GM21423 (cell line): ENCODE measurements around the gene ZNF385B.
"Not testable (repeated sequence)": the region's sequence is repeated elsewhere in the genome, so short reads cannot be mapped to it uniquely, and the experiment has no call there.

Source experiments
- ATAC-seq: cut with Tn5 transposase; IDR thresholded peaks from one replicate; pipeline ENCODE4 v1.9.1; 2021; ENCODE audit warnings: mild to moderate bottlenecking, moderate library complexity; ENCODE audit not compliant: unreplicated experiment

The ZNF385B gene

DNA sequence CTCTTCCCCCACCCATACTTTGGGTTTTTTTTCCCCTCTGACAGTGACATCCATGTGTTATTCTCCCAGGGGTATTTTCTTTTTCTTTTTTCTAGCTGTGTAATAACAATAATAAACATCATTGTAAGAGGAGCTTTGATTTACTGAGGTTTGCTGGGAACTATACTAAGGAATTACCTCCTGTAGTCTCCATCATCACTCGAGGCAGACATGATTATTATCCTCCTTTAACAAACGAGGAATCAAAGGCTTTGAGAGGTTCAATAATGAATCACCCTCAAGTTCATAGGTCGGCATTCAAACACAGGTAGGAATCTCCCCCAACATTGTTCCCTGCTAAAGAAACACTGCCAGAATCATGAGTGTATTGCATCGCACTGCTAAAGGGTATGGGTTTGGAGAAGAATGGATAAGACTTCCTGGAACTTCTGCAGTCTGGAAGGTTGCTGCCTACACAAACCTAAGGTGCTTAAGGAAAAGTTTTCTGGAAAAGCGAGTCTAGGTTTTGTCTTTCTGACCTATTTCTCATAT lies 336.5 kb downstream of the ZNF385B start:
- no peak for ATAC-seq

DNA sequence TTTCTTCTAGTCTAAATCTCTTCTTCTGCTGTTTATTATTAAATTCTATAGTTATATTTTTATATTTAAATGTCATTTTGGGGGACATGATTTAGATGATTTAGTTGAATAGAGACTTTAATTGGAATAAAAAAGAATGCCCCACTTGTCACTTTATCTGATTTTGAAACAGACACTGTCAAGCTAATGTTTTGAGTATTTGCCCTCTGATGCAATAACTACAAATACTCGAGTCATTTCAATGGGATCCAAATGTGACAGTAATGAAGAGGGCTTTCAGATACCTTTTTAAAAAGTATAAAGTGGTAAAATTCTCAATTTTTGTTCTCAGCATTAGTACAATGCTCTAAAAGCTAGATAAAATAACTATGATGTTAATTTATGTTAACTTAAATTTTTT lies 339.5 kb downstream of the ZNF385B start:
- no peak for ATAC-seq

GRCh38 chr2:179518830-179519229 lies 342.6 kb downstream of the ZNF385B start:
- ATAC-seq, result no peak

GRCh38 chr2:179513181-179513580 lies 348.2 kb downstream of the ZNF385B start:
- no peak for ATAC-seq

- no peak for ATAC-seq
Measured at GRCh38 chr2:179512281-179513035, 349.0 kb downstream of the ZNF385B start.

DNA sequence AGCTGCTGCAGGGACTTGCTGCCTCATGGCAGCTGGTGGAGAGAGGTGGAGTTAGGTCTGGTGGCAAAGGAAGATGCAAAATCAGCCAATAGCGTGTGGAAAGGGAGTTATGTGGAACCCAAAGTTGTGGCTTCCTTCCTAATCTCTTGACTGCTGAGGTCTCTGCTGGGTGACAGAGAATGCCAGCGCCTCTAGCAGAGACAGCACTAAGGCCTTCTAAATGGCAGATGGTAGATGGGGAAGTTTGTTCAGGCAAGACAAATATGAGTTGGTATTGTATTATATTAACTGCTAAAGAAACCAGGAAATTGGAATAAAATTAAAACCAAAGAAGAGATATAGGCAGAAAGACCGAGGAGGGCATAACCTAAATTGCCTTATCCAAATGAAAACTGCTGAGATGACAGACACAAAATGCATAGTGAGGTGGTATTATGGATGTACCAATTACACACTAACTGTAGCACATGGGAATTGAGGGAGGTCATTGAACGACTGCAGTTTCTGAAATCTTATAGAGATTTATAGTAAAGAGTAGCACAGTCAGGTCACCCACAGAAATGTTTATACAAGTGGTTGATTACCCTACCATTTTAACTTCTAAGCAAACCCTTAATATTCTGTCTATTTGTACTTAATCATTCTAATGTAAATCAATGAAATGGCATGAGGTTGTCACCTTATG lies 350.2 kb downstream of the ZNF385B start:
- no peak for ATAC-seq

DNA sequence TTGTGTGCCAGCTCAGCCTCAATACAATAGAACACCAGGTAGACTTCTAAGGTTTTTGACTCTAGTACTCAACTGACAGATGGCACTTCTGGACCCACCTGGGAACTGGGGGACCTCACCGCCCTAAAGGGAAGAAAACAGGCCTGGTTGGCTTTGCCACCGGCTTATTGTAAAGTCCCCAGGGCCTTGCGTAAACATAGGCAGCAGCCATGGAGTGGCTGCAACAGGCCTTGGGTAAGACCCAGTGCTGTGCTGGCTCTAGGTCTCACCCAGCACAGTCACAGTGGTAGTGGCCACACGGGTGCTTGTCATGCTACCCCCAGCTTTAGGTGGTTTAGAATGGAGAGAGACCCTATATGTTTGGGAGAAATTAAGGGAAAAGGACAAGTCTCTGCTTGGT lies 366.1 kb downstream of the ZNF385B start:
- no peak for ATAC-seq

DNA sequence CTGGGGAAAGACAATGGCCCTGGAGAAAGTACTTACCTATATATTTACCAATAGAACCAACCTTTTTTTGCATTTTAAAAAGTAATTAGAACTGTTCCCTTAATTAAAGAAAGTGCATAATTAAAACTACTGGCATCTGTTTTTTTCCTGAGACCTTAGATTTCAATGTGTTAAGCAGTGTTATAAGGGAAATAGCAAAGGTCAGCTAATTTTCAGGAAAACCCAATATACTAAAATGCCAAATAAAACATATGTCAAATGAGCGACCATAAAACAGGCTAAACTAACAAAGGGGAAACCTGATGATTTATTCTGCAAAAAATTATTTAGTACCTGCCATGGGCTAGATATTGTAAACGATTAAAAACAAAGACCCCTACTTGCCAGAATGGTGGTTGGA lies 372.8 kb downstream of the ZNF385B start:
- ATAC-seq, result no peak

DNA sequence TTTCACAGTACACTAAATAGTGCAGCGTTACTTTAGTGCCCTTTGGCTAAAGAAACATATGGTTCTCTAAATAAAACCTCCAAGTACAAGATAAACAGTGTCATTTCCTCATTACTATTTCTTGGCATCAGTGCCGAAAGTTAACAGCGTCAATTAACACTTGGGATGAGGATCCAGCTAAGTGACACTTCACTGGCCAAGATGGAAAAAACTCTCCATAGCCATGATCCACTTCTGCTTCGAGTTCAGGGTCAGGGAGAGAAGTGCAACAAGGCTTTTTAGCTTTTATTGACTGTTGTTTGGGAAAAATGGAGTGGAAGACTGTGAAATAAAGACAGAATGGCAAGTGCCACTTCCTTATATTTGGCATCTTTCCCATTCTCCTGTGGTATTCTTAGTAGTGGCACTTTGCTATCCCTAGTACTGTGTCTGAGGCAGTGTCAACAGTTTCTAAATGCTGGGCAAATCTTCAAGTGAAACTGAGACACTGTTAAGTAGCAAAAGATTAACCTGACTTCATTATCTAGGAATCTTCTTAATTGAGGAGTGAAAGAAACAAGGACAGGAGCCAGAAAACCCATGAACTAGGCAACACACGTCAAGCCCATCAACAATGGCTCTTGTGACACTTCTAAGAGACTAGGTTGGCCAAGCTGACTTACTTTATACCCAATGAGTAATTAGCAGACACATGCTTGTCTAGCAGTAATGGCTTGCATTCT lies 374.2 kb downstream of the ZNF385B start:
- ATAC-seq, result no peak

GRCh38 chr2:179483131-179483530 lies 378.3 kb downstream of the ZNF385B start:
- ATAC-seq, result no peak

- no peak for ATAC-seq
Measured at GRCh38 chr2:179479947-179480346, 381.5 kb downstream of the ZNF385B start.

DNA sequence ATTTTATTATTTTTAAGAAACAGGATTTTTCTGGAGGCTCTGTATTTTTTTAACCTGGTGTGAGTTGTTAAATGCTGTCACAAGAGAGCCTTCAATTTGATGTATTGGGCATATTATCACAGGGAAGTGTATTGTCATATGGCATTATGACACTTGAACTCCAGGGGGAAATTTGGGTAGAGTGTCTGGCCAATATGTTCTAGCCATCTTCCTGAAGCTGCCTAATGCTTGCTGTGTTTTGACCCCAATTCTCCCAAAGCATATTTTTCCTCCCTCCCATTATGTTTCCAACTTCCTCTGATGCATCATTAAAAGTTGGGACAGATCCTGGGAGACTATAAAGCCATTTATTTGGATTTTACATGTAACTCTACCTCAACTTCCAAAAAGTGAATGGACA lies 382.6 kb downstream of the ZNF385B start:
- no peak for ATAC-seq

GRCh38 chr2:179470992-179471391 lies 390.4 kb downstream of the ZNF385B start:
- no peak for ATAC-seq

DNA sequence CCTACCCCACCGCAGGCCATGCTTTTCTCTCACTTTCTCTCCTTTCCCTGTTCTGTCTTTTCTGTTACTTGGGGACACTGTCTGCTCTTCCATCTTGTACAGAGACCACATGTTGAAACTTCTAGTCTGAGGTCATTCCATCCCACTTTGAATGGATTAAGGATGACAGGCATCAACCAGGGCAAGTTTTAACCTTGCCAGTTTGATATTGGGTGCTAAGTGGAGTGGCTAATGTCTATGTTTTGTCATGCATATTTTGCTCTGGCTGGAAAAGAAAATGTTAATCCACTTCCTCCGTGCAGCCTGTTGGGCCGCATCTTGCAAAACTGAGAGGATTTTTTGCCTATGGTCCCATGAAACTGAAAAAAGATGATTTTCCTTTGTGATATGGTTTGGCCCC lies 391.3 kb downstream of the ZNF385B start:
- ATAC-seq, result no peak

- no peak for ATAC-seq
Measured at GRCh38 chr2:179467960-179468359, 393.5 kb downstream of the ZNF385B start.

DNA sequence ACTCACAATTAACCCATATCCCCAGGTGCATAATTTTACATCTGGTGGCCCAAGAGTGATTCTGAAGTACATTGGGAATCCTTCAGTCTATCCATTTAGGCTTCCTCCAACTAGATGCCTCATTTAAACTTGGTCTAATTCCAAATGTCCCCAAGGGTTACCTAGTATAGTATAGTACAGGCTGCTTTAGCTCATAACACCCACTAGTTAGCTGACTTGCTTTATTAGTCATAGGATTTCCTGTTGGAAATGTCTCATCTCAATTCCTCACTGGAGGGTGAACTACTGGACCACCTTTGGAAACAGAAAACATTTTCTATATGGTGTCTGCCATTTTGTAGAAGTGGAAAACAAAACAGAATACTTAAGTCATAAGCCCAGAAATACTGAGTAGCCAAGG lies 394.3 kb downstream of the ZNF385B start:
- no peak for ATAC-seq

DNA sequence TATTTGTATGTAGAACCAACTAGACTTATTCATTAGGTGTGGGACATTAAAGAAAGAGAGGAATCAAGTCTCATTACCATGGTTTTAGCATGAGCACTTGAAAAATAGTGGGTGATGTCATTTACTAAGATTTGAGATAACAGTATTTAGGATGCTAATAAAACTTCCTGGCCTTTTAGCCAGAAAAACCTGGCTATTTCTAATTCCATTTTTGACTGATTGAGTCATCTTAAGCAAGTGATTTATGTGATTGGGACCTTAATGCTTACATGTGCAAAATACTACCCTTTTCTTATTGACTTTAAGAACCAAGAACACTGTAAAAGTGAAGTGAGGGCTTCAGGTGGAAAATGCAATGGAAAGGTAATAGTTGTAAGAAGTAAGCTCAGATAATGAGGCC lies 400.0 kb downstream of the ZNF385B start:
- no peak for ATAC-seq

GRCh38 chr2:179460181-179460929 lies 401.1 kb downstream of the ZNF385B start:
- ATAC-seq, result no peak

DNA sequence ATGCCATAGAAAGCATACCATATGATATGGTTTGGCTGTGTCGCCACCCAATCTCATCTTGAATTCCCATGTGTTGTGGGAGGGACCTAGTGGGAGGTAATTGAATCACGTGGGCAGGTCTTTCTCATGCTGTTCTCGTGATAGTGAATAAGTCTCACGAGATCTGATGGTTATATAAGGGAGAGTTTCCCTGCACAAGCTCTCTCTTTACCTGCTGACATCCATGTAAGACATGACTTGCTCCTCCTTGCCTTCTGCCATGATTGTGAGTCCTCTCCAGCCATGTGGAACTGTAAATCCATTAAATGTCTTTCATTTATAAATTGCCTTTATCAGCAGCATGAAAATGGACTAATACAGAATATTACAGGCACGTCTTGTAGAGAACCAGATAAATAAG lies 403.3 kb downstream of the ZNF385B start:
- ATAC-seq, result not testable (repeated sequence)

DNA sequence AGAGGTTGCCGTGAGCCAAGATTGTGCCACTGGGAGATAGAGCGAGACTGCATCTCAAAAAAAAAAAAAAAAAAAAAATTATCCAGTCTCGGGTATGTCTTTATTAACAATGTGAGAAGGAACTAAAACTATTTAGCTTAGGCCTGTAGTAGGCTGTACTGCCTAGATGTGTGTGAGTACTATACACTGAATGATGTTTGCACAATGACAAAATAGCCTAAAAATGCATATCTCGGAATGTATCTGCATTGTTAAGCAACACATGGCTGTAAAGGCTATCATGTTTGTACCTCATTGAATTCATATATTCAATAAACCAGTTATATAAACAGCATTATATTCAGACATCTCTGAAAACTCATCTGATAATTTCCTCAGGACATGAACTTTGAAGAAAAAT lies 405.6 kb downstream of the ZNF385B start:
- no peak for ATAC-seq

- no peak for ATAC-seq
Measured at GRCh38 chr2:179455172-179455524, 406.3 kb downstream of the ZNF385B start.
